Measurements from ENCODE around the gene RCC1. TPM values are rescaled to one million over a fixed set of nuclear protein-coding genes. Genes with fewer than 3 reads are reported as not detected.

RCC1 gene
- total RNA-seq, 1 donor from 2014 or later = 34.8 TPM

- TF ChIP-seq EZH2 (IDR thresholded peaks at IDR 0.05) (no peak), EZH2phosphoT487 (IDR thresholded peaks at IDR 0.05) (no peak)
- TF ChIP-seq, protein P1, sequence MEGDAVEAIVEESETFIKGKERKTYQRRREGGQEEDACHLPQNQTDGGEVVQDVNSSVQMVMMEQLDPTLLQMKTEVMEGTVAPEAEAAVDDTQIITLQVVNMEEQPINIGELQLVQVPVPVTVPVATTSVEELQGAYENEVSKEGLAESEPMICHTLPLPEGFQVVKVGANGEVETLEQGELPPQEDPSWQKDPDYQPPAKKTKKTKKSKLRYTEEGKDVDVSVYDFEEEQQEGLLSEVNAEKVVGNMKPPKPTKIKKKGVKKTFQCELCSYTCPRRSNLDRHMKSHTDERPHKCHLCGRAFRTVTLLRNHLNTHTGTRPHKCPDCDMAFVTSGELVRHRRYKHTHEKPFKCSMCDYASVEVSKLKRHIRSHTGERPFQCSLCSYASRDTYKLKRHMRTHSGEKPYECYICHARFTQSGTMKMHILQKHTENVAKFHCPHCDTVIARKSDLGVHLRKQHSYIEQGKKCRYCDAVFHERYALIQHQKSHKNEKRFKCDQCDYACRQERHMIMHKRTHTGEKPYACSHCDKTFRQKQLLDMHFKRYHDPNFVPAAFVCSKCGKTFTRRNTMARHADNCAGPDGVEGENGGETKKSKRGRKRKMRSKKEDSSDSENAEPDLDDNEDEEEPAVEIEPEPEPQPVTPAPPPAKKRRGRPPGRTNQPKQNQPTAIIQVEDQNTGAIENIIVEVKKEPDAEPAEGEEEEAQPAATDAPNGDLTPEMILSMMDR (IDR thresholded peaks at IDR 0.05) = no peak
- Histone ChIP-seq H3K4me1 (no peaks in the 10 kb centered on the region), H3K4me3 (no peak overlapping the region), H3K9me3 (ENCODE audit: low read depth) (no peaks in the 10 kb centered on the region), H3K4me2 (no peak overlapping the region), H3K27me3 (no peaks in the 10 kb centered on the region), H4K20me1 (ENCODE audit: low read depth) (peaks cover 7% of the 10 kb centered on the region), H3F3A (ENCODE audit: low read depth) (no peaks in the 10 kb centered on the region), H3K27ac (no peak overlapping the region), H2AFZ (replicated peaks) (no peak overlapping the region), H3K36me3 (no peaks in the 10 kb centered on the region), H3K79me2 (ENCODE audit: low read depth) (peaks cover 35% of the 10 kb centered on the region), H3K9ac (no peak overlapping the region)
- H3K36me3 Mint-ChIP-seq = peaks cover 18% of the 10 kb centered on the region
- H3K27me3 Mint-ChIP-seq (ENCODE audit: insufficient read depth, low read depth) = peaks cover 3% of the 10 kb centered on the region
- no peak overlapping the region for H3K4me3 Mint-ChIP-seq
- H3K27ac Mint-ChIP-seq = no peak overlapping the region
- H3K4me1 Mint-ChIP-seq = no peaks in the 10 kb centered on the region
- DNase-seq (ENCODE audit: low spot score) = no peak
- no peaks in the 10 kb centered on the region for H3K9me3 Mint-ChIP-seq
Observed at GRCh38 chr1:28530456-28530855, 24.6 kb downstream of the RCC1 start.

DNA sequence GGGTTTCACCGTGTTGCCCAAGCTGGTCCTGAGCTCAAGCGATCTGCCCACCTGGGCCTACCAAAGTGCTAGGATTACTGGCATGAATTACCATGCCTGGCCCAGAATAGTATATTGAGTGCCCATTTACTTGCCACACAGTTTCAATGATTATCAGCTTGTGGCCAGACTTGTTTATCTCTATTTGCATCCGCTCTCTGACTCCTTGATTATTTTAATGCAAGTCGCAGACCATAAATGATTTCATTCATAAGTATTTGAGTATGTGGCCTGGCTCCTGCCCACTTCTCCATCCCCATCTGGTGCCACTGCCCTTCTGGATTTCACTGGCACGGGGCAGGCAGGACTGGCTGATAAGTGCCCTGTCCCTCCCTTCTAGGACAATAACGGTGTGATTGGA is 28.8 kb downstream of the RCC1 start:
- Histone ChIP-seq H3K9ac (no peak overlapping the region), H3F3A (ENCODE audit: low read depth) (peaks cover 7% of the 10 kb centered on the region), H3K4me2 (no peak overlapping the region), H3K79me2 (ENCODE audit: low read depth) (no peaks in the 10 kb centered on the region), H3K27ac (no peak overlapping the region), H3K27me3 (no peaks in the 10 kb centered on the region), H3K4me3 (no peak overlapping the region), H4K20me1 (ENCODE audit: low read depth) (no peaks in the 10 kb centered on the region), H3K4me1 (no peaks in the 10 kb centered on the region), H2AFZ (replicated peaks) (no peak overlapping the region), H3K9me3 (ENCODE audit: low read depth) (no peaks in the 10 kb centered on the region), H3K36me3 (no peaks in the 10 kb centered on the region)
- Mint-ChIP-seq H3K9me3 (no peaks in the 10 kb centered on the region), H3K36me3 (peaks cover 29% of the 10 kb centered on the region), H3K4me1 (no peaks in the 10 kb centered on the region), H3K27me3 (ENCODE audit: insufficient read depth, low read depth) (no peaks in the 10 kb centered on the region), H3K4me3 (no peak overlapping the region), H3K27ac (no peak overlapping the region)
- DNase-seq (ENCODE audit: low spot score) = no peak
- TF ChIP-seq, protein P1 (IDR thresholded peaks at IDR 0.05) = no peak
- TF ChIP-seq EZH2phosphoT487 (IDR thresholded peaks at IDR 0.05) = no peak
- no peak for TF ChIP-seq EZH2 (IDR thresholded peaks at IDR 0.05)

DNA sequence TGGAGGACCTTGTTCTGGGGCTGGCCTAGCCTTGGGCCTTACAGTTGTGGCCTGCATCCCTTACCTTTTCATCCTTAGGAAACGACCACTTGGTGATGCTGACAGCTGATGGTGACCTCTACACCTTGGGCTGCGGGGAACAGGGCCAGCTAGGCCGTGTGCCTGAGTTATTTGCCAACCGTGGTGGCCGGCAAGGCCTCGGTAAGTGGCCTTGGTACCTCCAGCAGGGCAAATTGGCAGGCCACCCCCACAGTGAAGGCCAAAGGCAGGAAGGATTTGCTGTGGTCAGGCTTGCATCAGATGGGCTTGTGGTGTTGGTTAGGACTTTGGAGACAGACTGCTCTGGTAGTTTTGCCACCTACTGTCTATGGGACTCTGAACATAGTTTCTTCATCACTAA is 29.3 kb downstream of the RCC1 start:
- H3K4me2 ChIP-seq = no peak overlapping the region
- H3K4me1 ChIP-seq = no peaks in the 10 kb centered on the region
- TF ChIP-seq EZH2 (IDR thresholded peaks at IDR 0.05) (no peak), EZH2phosphoT487 (IDR thresholded peaks at IDR 0.05) (no peak)
- TF ChIP-seq, protein P1 (IDR thresholded peaks at IDR 0.05) = no peak
- Mint-ChIP-seq H3K4me3 (no peak overlapping the region), H3K4me1 (no peaks in the 10 kb centered on the region), H3K36me3 (peaks cover 29% of the 10 kb centered on the region), H3K9me3 (no peaks in the 10 kb centered on the region), H3K27me3 (ENCODE audit: insufficient read depth, low read depth) (no peaks in the 10 kb centered on the region), H3K27ac (no peak overlapping the region)
- H3K27ac ChIP-seq = no peak overlapping the region
- H3F3A ChIP-seq (ENCODE audit: low read depth) = peaks cover 7% of the 10 kb centered on the region
- DNase-seq (ENCODE audit: low spot score) = no peak
- no peaks in the 10 kb centered on the region for H3K36me3 ChIP-seq
- no peaks in the 10 kb centered on the region for H3K79me2 ChIP-seq (ENCODE audit: low read depth)
- no peaks in the 10 kb centered on the region for H4K20me1 ChIP-seq (ENCODE audit: low read depth)
- H3K9me3 ChIP-seq (ENCODE audit: low read depth) = no peaks in the 10 kb centered on the region
- H3K9ac ChIP-seq = no peak overlapping the region
- no peak overlapping the region for H3K4me3 ChIP-seq
- H3K27me3 ChIP-seq = no peaks in the 10 kb centered on the region
- H2AFZ ChIP-seq (replicated peaks) = no peak overlapping the region
